ENCODE data around the gene TRIM29. TPM values are rescaled to one million over a fixed set of nuclear protein-coding genes. Genes with fewer than 3 reads are reported as not detected.

Gene TRIM29
- total and polyA plus RNA-seq, 2 of the 13 experiments (the other 11 are each of a cell fraction or from before 2014, with no cell fraction given), result 0.86 TPM

- no peak for TF ChIP-seq SRSF1 (optimal IDR thresholded peaks at IDR 0.05; ENCODE audit: low read depth, low read length)
- TF ChIP-seq RAD21 (CRISPR knock-in tag; IDR thresholded peaks at IDR 0.05), result peak; percentile 38
- TF ChIP-seq ESRRA (CRISPR knock-in tag; IDR thresholded peaks at IDR 0.05; ENCODE audit: low read depth), result peak; percentile 93
- TF ChIP-seq CCDC6 (CRISPR knock-in tag; IDR thresholded peaks at IDR 0.05), result 0 out of 2 replicates have a peak, but pooled peaks have one; percentile 43
- no peak for TF ChIP-seq ATAD3A (CRISPR knock-in tag; IDR thresholded peaks at IDR 0.05)
- TF ChIP-seq, protein P1, sequence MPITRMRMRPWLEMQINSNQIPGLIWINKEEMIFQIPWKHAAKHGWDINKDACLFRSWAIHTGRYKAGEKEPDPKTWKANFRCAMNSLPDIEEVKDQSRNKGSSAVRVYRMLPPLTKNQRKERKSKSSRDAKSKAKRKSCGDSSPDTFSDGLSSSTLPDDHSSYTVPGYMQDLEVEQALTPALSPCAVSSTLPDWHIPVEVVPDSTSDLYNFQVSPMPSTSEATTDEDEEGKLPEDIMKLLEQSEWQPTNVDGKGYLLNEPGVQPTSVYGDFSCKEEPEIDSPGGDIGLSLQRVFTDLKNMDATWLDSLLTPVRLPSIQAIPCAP (CRISPR knock-in tag; IDR thresholded peaks at IDR 0.05; ENCODE audit: low read depth), result no peak
- no peak for TF ChIP-seq ELK4 (CRISPR knock-in tag; IDR thresholded peaks at IDR 0.05; ENCODE audit: borderline replicate concordance)
- TF ChIP-seq MED1 (CRISPR knock-in tag; IDR thresholded peaks at IDR 0.05), result peak; percentile 85
- TF ChIP-seq ATF7 (IDR thresholded peaks at IDR 0.05), result no peak
- peak; percentile 60; the same call in 1 of the 2 replicates for TF ChIP-seq ATF7 (CRISPR knock-in tag; IDR thresholded peaks at IDR 0.05)
- no peak; the same call in 1 of the 2 replicates for TF ChIP-seq SIX4 (CRISPR knock-in tag; IDR thresholded peaks at IDR 0.05)
- no peak for TF ChIP-seq MBD4 (IDR thresholded peaks at IDR 0.05; ENCODE audit: borderline replicate concordance, low read length)
- TF ChIP-seq ZNF546 (CRISPR knock-in tag; conservative IDR thresholded peaks at IDR 0.05), result no peak
- TF ChIP-seq ZNF484 (CRISPR knock-in tag; IDR thresholded peaks at IDR 0.05; ENCODE audit: borderline replicate concordance, low read depth), result no peak
- TF ChIP-seq HES4 (CRISPR knock-in tag; IDR thresholded peaks at IDR 0.05; ENCODE audit: borderline replicate concordance), result no peak
- TF ChIP-seq IKZF5 (CRISPR knock-in tag; IDR thresholded peaks at IDR 0.05), result peak; percentile 46
- peak; percentile 77 for TF ChIP-seq HNF1B (CRISPR knock-in tag; IDR thresholded peaks at IDR 0.05)
- peak; percentile 36; the same call in 1 of the 2 replicates for TF ChIP-seq PHF8 (CRISPR knock-in tag; IDR thresholded peaks at IDR 0.05)
- TF ChIP-seq MAFF (IDR thresholded peaks at IDR 0.05; ENCODE audit: low read depth, low read length), result no peak
- no peak for TF ChIP-seq HOXA7 (CRISPR knock-in tag; IDR thresholded peaks at IDR 0.05)
- peak; percentile 89 for TF ChIP-seq SALL1 (CRISPR knock-in tag; IDR thresholded peaks at IDR 0.05)
- TF ChIP-seq, protein P2, sequence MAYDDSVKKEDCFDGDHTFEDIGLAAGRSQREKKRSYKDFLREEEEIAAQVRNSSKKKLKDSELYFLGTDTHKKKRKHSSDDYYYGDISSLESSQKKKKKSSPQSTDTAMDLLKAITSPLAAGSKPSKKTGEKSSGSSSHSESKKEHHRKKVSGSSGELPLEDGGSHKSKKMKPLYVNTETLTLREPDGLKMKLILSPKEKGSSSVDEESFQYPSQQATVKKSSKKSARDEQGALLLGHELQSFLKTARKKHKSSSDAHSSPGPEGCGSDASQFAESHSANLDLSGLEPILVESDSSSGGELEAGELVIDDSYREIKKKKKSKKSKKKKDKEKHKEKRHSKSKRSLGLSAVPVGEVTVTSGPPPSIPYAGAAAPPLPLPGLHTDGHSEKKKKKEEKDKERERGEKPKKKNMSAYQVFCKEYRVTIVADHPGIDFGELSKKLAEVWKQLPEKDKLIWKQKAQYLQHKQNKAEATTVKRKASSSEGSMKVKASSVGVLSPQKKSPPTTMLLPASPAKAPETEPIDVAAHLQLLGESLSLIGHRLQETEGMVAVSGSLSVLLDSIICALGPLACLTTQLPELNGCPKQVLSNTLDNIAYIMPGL (CRISPR knock-in tag; IDR thresholded peaks at IDR 0.05; ENCODE audit: borderline replicate concordance in 1 of 2, low read depth in 1 of 2), result peak; percentile 40 to 72
- TF ChIP-seq ZSCAN22 (CRISPR knock-in tag; IDR thresholded peaks at IDR 0.05), result no peak
- no peak for TF ChIP-seq ZNF572 (CRISPR knock-in tag; IDR thresholded peaks at IDR 0.05)
These were observed 47.2 kb upstream of the TRIM29 start (continued) for GRCh38 chr11:120184946-120185705.

All from HepG2 (cell line).